GM12873 (cell line): ENCODE measurements around the gene FARP1.

Source experiments
- CTCF ChIP-seq: IDR thresholded peaks from 2 replicates; pipeline ENCODE4 v1.5.1; 2012; ENCODE audit warnings: low read depth, mild to moderate bottlenecking, moderate library complexity, low read length, control low read depth; ENCODE audit not compliant: insufficient read depth; ENCODE audit errors: missing control alignments

The FARP1 gene

GRCh38 chr13:98150832-98151479 is 8.1 kb downstream of the FARP1 start:
- no peak for TF ChIP-seq CTCF

- no peak for TF ChIP-seq CTCF
Measured at GRCh38 chr13:98155475-98156109, 12.7 kb downstream of the FARP1 start.

GRCh38 chr13:98156259-98156658 is 13.4 kb downstream of the FARP1 start:
- TF ChIP-seq CTCF, result no peak

- no peak for TF ChIP-seq CTCF
Measured at GRCh38 chr13:98157188-98157587, 14.3 kb downstream of the FARP1 start.

GRCh38 chr13:98157609-98158008 is 14.7 kb downstream of the FARP1 start:
- no peak for TF ChIP-seq CTCF

- no peak for TF ChIP-seq CTCF
Measured at GRCh38 chr13:98158172-98158899, 15.4 kb downstream of the FARP1 start.

GRCh38 chr13:98162935-98163334 is 20.0 kb downstream of the FARP1 start:
- no peak for TF ChIP-seq CTCF
